Measurements from ENCODE around the gene JPH4. TPM values are rescaled to one million over a fixed set of nuclear protein-coding genes. Genes with fewer than 3 reads are reported as not detected.
A peak's percentile ranks its signal among the peaks of the same experiment; 100 is the strongest.

JPH4 gene
- total RNA-seq, 1 experiment from 2014 or later = 6.8 TPM

- H3K27ac ChIP-seq (ENCODE audit: insufficient read length, low read depth, low read length) = peak overlapping the region; percentile 96
- peak; percentile 88 for TF ChIP-seq CTCF (conservative IDR thresholded peaks at IDR 0.05)
- H3K9ac ChIP-seq (ENCODE audit: extremely low read depth, insufficient read length, low read length) = peak overlapping the region; percentile 50
- Mint-ChIP-seq H3K27ac (peak overlapping the region; percentile 98 to 99 (median 99)), H3K4me3 (peak overlapping the region; percentile 80 to 89), H3K9me3 (no peaks in the 10 kb centered on the region; a peak in 1 of 5 replicates), H3K36me3 (ENCODE audit: insufficient read depth in 1 of 3, low read depth in 3 of 3) (peaks cover 21 to 36% (median 27%) of the 10 kb centered on the region in 3 experiments; a peak in 6 of 7 replicates), H3K27me3 (ENCODE audit: low read depth) (no peaks in the 10 kb centered on the region), H3K4me1 (peaks cover 57 to 59% of the 10 kb centered on the region in 2 experiments)
- H4K91ac ChIP-seq (ENCODE audit: insufficient read length, low read depth, low read length) = peak overlapping the region; percentile 10
- H4K8ac ChIP-seq (replicated peaks; ENCODE audit: insufficient read length, low read depth, low read length) = no peak overlapping the region
- peaks cover 26% of the 10 kb centered on the region; the same call in 1 of the 2 replicates for H3K4me1 ChIP-seq (ENCODE audit: insufficient read depth, low read length)
- H3T11ph ChIP-seq (ENCODE audit: low read length) = peak overlapping the region; percentile 21
- H2BK15ac ChIP-seq (ENCODE audit: low read depth, low read length) = no peak overlapping the region
- H4K20me1 ChIP-seq (ENCODE audit: control insufficient read depth, insufficient read depth, insufficient read length) = no peaks in the 10 kb centered on the region
- peak overlapping the region; percentile 89 for H3K4me2 ChIP-seq (ENCODE audit: insufficient read depth, insufficient read length, low read length)
- H2BK120ac ChIP-seq (ENCODE audit: low read depth, low read length, poor library complexity, severe bottlenecking) = peak overlapping the region; percentile 79
- no peak overlapping the region for H2AFZ ChIP-seq (ENCODE audit: low read length)
- H3K79me1 ChIP-seq (ENCODE audit: insufficient read depth, low read depth, low read length, poor library complexity, severe bottlenecking) = no peaks in the 10 kb centered on the region
- DNase-seq = peak; percentile 85
- peaks cover 19% of the 10 kb centered on the region for H3K23me2 ChIP-seq (ENCODE audit: insufficient read length, low read depth, low read length, poor library complexity, severe bottlenecking)
- H3K79me2 ChIP-seq (ENCODE audit: insufficient read depth, low read length) = no peaks in the 10 kb centered on the region; the same call in 1 of the 2 replicates
- peak overlapping the region; percentile 43 for H2AK5ac ChIP-seq (ENCODE audit: insufficient read length, low read length)
- H3K14ac ChIP-seq (ENCODE audit: insufficient read depth, low read length) = peak overlapping the region; percentile 83; the same call in 1 of the 2 replicates
- peak overlapping the region; percentile 58 for H3K18ac ChIP-seq (ENCODE audit: insufficient read length, low read depth, low read length)
- H2BK12ac ChIP-seq (ENCODE audit: insufficient read length, low read depth, low read length) = peak overlapping the region; percentile 74
- no peaks in the 10 kb centered on the region for H3K9me3 ChIP-seq (ENCODE audit: control insufficient read depth, low read depth, low read length)
- H3K56ac ChIP-seq (ENCODE audit: insufficient read length, low read depth, low read length) = peak overlapping the region; percentile 57
- H3K23ac ChIP-seq (ENCODE audit: insufficient read length, low read depth, low read length) = no peak overlapping the region
- H2BK5ac ChIP-seq (ENCODE audit: insufficient read length, low read length) = peak overlapping the region; percentile 60
- H3K27me3 ChIP-seq (ENCODE audit: insufficient read depth, low read length) = no peaks in the 10 kb centered on the region
- H3K4ac ChIP-seq (ENCODE audit: low read depth, low read length) = peak overlapping the region; percentile 48; the same call in 1 of the 2 replicates
- H4K5ac ChIP-seq (ENCODE audit: insufficient read length, low read depth, low read length) = peak overlapping the region; percentile 48
- H2BK20ac ChIP-seq (ENCODE audit: low read depth, low read length, poor library complexity, severe bottlenecking) = no peak overlapping the region
- WGBS (ENCODE audit: extremely low coverage, insufficient read length, low lambda C conversion rate) = no CpG with 5 or more reads among the region's 10 CpGs
These were observed 39.1 kb downstream of the JPH4 start for GRCh38 chr14:23539248-23540140.

Data from H9 (cell line).